ENCODE data around the gene IGF2R. TPM values are rescaled to one million over a fixed set of nuclear protein-coding genes. Genes with fewer than 3 reads are reported as not detected.
"Not testable (repeated sequence)": the region's sequence is repeated elsewhere in the genome, so short reads cannot be mapped to it uniquely, and the experiment has no call there.

Gene IGF2R
- total RNA-seq, 1 donor from 2014 or later = 35.1 TPM

DNA sequence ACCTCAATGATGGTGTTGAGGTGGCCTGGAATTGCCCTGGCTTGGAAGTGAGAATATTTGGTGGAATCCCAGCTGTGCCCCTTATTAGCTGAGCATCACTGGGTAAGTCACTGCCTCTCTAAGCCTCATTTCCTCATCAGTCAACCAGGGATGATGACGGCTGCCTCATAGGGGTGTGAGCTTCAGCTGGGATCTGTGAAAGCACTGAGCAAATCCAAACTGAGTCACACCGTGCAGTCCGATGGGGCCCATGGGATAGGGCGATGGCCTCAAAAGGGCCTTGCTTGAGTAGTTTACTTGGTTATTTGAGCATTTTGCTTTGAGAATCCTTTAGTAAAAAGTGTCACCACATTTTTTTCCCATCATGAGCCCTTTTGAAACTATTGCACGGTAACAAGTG is 153.9 kb downstream of the IGF2R start:
- Histone ChIP-seq H3K79me2 (ENCODE audit: low read depth) (no peaks in the 10 kb centered on the region), H3F3A (ENCODE audit: low read depth) (no peaks in the 10 kb centered on the region), H3K27me3 (no peaks in the 10 kb centered on the region), H3K4me1 (peaks cover 4% of the 10 kb centered on the region), H3K9ac (no peak overlapping the region), H3K4me3 (no peak overlapping the region), H3K36me3 (no peaks in the 10 kb centered on the region), H2AFZ (replicated peaks) (no peak overlapping the region), H3K27ac (no peak overlapping the region), H4K20me1 (ENCODE audit: low read depth) (no peaks in the 10 kb centered on the region), H3K4me2 (no peak overlapping the region), H3K9me3 (ENCODE audit: low read depth) (no peaks in the 10 kb centered on the region)
- H3K36me3 Mint-ChIP-seq = peaks cover 16% of the 10 kb centered on the region
- H3K4me1 Mint-ChIP-seq = peaks cover 14% of the 10 kb centered on the region
- no peak for DNase-seq (ENCODE audit: low spot score)
- H3K4me3 Mint-ChIP-seq = no peak overlapping the region
- H3K9me3 Mint-ChIP-seq = peaks cover 2% of the 10 kb centered on the region
- no peaks in the 10 kb centered on the region for H3K27me3 Mint-ChIP-seq (ENCODE audit: insufficient read depth, low read depth)
- no peak overlapping the region for H3K27ac Mint-ChIP-seq
- no peak for TF ChIP-seq CTCF (IDR thresholded peaks at IDR 0.05)
- TF ChIP-seq EZH2phosphoT487 (IDR thresholded peaks at IDR 0.05) = no peak
- no peak for TF ChIP-seq EZH2 (IDR thresholded peaks at IDR 0.05)

DNA sequence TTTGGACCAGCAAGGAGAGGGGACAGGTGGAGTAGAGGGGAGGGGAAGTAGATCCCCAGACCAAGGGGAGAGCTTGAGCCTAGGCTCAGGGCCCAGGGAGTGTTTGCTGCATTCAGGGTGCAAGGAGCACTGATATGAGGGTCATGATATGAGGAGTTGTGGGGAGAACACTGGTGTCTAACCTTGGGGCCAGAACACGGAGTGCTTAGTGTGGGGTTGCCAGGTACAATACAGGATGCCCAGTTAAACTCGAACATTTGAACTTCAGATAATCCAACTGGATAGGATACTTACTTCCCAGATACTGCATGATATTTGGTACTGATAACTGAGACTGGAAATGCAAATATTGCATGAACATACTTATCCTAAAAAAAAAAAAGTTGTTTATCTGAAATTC is 155.1 kb downstream of the IGF2R start:
- no peak overlapping the region for H3K27ac Mint-ChIP-seq
- peaks cover 14% of the 10 kb centered on the region for H3K4me1 Mint-ChIP-seq
- no peak overlapping the region for H2AFZ ChIP-seq (replicated peaks)
- H3K27me3 ChIP-seq = no peaks in the 10 kb centered on the region
- DNase-seq (ENCODE audit: low spot score) = no peak
- H3K4me3 Mint-ChIP-seq = no peak overlapping the region
- H3K36me3 Mint-ChIP-seq = peaks cover 14% of the 10 kb centered on the region
- no peaks in the 10 kb centered on the region for H3K9me3 Mint-ChIP-seq
- no peaks in the 10 kb centered on the region for H3K27me3 Mint-ChIP-seq (ENCODE audit: insufficient read depth, low read depth)
- H3K4me2 ChIP-seq = no peak overlapping the region
- H3K9ac ChIP-seq = no peak overlapping the region
- H3K4me1 ChIP-seq = peaks cover 4% of the 10 kb centered on the region
- no peaks in the 10 kb centered on the region for H3K9me3 ChIP-seq (ENCODE audit: low read depth)
- TF ChIP-seq CTCF (IDR thresholded peaks at IDR 0.05) = no peak
- no peak for TF ChIP-seq EZH2phosphoT487 (IDR thresholded peaks at IDR 0.05)
- no peak for TF ChIP-seq EZH2 (IDR thresholded peaks at IDR 0.05)
- no peaks in the 10 kb centered on the region for H3K79me2 ChIP-seq (ENCODE audit: low read depth)
- H3K36me3 ChIP-seq = no peaks in the 10 kb centered on the region
- no peak overlapping the region for H3K4me3 ChIP-seq
- H3F3A ChIP-seq (ENCODE audit: low read depth) = no peaks in the 10 kb centered on the region
- H3K27ac ChIP-seq = no peak overlapping the region
- H4K20me1 ChIP-seq (ENCODE audit: low read depth) = no peaks in the 10 kb centered on the region

DNA sequence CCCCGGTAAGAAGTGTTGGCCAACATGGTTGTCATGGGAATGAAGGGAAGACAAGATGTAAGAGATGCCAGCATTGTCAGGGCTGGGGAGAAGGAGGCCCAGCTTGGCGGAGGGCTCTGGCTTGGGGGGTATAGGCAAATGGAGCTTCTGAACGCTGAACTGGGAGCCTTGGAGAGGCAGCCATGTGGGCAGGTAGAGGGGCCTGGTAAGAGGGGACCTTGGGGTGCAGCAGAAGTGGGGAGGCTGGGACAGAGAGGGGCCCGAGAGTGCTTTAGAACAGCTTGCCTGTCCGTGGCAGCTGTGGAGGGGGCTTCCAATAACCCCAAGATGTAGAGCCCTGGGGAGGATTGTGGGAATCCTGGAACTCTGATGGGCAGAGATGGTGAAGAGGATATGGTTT is 155.7 kb downstream of the IGF2R start:
- no peaks in the 10 kb centered on the region for H3K27me3 ChIP-seq
- no peak overlapping the region for H3K27ac ChIP-seq
- no peaks in the 10 kb centered on the region for H3K9me3 ChIP-seq (ENCODE audit: low read depth)
- H3K4me2 ChIP-seq = no peak overlapping the region
- Mint-ChIP-seq H3K27me3 (ENCODE audit: insufficient read depth, low read depth) (no peaks in the 10 kb centered on the region), H3K9me3 (no peaks in the 10 kb centered on the region), H3K4me1 (peaks cover 8% of the 10 kb centered on the region), H3K36me3 (peaks cover 8% of the 10 kb centered on the region), H3K4me3 (no peak overlapping the region), H3K27ac (no peak overlapping the region)
- H3F3A ChIP-seq (ENCODE audit: low read depth) = no peaks in the 10 kb centered on the region
- DNase-seq (ENCODE audit: low spot score) = no peak
- no peak for TF ChIP-seq EZH2 (IDR thresholded peaks at IDR 0.05)
- TF ChIP-seq CTCF (IDR thresholded peaks at IDR 0.05) = no peak
- TF ChIP-seq EZH2phosphoT487 (IDR thresholded peaks at IDR 0.05) = no peak
- no peak overlapping the region for H3K9ac ChIP-seq
- no peak overlapping the region for H2AFZ ChIP-seq (replicated peaks)
- H4K20me1 ChIP-seq (ENCODE audit: low read depth) = no peaks in the 10 kb centered on the region
- H3K79me2 ChIP-seq (ENCODE audit: low read depth) = no peaks in the 10 kb centered on the region
- no peak overlapping the region for H3K4me3 ChIP-seq
- H3K4me1 ChIP-seq = peaks cover 4% of the 10 kb centered on the region
- no peaks in the 10 kb centered on the region for H3K36me3 ChIP-seq

DNA sequence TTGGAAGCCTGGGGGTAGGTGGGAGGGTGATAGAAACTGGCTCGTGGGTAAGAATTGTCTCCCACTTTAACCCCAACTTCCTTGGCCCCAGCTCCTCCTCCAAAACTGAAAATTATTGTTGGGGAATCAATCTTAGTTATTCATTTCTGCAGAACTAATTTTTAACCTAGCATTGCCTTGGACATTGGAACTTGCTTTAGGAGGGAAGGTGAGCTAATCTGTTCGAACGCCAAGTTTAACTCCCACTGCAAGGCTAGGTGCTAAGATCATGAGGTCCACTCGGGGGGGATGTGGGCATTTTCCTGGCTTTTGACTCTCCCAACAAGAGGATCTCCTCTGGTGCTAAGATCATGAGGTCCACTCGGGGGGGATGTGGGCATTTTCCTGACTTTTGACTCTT is 156.2 kb downstream of the IGF2R start:
- H3K4me3 ChIP-seq; H3K4me2 ChIP-seq; H3K27ac ChIP-seq; H3K79me2 ChIP-seq (ENCODE audit: low read depth); H3K4me1 Mint-ChIP-seq; H4K20me1 ChIP-seq (ENCODE audit: low read depth); H3K4me1 ChIP-seq; H3K27me3 Mint-ChIP-seq (ENCODE audit: insufficient read depth, low read depth); H3K27me3 ChIP-seq; H3F3A ChIP-seq (ENCODE audit: low read depth); H3K9ac ChIP-seq; H3K9me3 Mint-ChIP-seq; H3K36me3 Mint-ChIP-seq; H3K36me3 ChIP-seq; H2AFZ ChIP-seq (replicated peaks); DNase-seq (ENCODE audit: low spot score); H3K9me3 ChIP-seq (ENCODE audit: low read depth); H3K27ac Mint-ChIP-seq; H3K4me3 Mint-ChIP-seq: not testable (repeated sequence)

Measured in neural progenitor cell (in vitro differentiated cells).